AG09309 (cell line): Measurements from ENCODE around the gene BPGM.

Experiments
- DNase-seq: peaks from one replicate; pipeline ENCODE4 v3.0.0-alpha.2; 2010; ENCODE audit warnings: low read depth
- H3K4me3 ChIP-seq: 2 replicates; pipeline ENCODE4 v1.5.1; 2011; ENCODE audit warnings: mild to moderate bottlenecking, low read depth, low read length, moderate library complexity; ENCODE audit not compliant: control insufficient read depth
- CTCF ChIP-seq: IDR thresholded peaks from 2 replicates; pipeline ENCODE4 v1.5.1; 2011; ENCODE audit warnings: mild to moderate bottlenecking, low read depth, low read length, inconsistent platforms; ENCODE audit not compliant: insufficient read depth, control insufficient read depth; ENCODE audit errors: missing control alignments

BPGM gene

DNA sequence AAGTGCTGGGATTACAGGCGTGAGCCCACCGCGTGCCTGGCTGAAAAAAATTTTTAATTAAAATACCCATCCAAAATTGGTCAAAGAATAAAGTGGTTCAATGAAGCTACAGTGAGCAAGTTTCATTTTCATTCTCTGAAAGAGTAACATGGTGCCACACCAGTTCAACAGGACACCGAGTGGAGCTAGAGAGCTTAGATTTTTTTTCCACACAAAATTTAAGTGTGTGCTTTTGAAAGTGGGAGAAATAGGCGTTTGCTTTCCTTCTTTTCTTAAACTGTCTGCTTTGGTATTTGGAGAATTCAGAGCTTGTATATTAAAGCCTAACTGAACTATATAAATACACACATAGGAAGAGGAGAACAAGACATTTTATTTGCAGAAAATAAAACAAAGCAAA lies 43.4 kb downstream of the BPGM start:
- TF ChIP-seq CTCF, result peak; percentile 64
- H3K4me3 ChIP-seq, result no peak overlapping the region; the same call in 1 of the 2 replicates
- DNase-seq, result no peak

DNA sequence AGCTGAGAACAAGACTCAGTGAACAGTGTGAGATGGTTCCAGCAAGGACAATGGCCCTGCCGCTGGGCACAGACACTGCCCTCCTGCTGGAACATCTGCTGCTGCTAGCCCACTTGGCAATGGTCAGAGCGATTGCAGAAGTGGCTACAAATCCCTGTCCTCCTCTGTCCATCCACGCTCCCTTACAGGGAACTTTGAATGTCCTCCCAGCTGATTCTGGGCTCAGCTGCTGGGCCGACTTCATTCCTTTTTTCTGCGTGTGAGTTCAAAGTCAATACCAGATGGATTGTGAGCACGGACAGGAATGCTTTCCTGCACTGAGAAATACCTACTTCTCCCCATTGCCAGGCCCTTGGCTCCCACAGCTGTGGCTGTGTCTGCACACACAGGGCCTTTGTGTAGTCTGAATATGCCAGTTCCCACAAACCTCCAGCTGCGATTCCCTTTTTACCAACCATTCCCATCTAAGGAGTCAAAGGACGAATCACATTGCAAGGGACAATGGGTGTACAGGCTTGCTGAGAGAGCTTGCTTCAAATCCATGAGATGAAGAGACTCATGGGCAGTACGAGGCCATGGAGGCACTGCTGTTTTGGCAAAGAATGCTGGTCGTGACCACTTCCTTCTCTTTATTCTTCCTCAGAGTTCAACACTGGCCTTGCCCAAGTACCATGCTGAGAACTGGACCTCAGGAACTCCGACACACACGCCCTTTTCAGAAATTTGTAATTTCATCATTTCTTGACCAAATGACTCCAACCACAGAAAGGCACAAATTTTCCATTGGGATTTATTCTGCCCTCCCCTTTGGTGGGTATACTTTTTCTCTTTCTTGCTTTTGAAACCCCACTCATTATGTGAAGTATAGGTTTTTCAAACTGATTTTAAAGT lies 44.2 kb downstream of the BPGM start:
- DNase-seq, result peak; percentile 68

DNA sequence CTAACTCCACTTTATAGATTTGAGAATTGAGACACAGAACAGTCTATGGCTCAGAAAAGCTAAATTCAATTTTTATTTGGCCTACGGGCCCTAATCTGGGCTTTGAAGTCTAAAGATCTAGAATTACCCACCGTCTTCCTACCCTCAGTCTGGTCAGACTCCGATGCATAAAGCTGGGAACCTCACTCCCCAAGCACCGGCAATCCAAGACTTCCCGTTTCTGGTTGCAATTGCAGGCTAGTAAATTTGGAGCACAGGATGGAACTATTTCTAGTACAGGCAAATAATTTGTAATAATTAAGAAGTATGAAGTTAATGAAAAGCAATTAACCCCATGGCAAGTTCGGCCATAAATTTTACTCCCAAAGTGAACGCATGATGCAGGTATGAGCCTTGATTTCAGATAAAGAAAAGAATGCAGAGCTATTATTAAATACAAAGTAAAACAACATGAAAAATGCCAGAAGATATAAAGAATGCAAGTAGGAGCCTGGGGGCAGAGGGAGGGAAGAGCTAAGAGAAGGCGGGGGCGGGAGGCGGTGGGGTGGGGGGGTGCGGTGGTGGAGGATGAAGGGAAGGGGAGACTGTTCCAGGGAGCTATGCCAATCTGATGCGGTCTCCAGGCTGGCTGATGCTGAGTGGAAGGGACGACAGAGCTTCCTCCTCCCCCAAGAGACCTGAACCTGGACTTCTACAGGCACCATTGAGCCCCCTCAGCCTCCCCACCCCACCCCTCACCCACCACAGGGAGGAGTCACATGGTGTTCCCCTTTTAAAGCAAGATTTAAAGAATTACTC lies 45.1 kb downstream of the BPGM start:
- peak; percentile 77 for DNase-seq
- no peak for TF ChIP-seq CTCF
- H3K4me3 ChIP-seq, result no peak overlapping the region

More for the DNA sequence above, 44.2 kb downstream of the BPGM start:
- no peak overlapping the region for H3K4me3 ChIP-seq
- no peak for TF ChIP-seq CTCF

DNA sequence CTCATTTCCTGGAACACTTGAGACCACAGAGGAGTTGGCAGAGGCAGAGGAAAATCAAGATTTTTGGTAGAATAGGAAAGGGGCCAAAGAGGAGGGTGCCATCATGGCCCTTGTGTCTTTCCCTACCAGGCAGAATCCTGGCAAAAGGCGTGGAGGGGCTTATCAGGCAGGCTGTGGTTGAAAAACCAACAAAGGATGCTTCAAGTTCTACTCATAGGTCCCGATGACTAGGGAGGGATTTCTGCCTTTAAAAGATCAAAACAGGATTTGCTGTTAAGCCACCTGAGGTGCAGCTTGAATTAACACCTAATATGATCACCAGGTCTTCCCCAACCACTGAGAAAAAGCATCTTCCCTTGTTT lies 45.7 kb downstream of the BPGM start:
- TF ChIP-seq CTCF, result no peak
- no peak overlapping the region for H3K4me3 ChIP-seq
- DNase-seq, result peak; percentile 60

DNA sequence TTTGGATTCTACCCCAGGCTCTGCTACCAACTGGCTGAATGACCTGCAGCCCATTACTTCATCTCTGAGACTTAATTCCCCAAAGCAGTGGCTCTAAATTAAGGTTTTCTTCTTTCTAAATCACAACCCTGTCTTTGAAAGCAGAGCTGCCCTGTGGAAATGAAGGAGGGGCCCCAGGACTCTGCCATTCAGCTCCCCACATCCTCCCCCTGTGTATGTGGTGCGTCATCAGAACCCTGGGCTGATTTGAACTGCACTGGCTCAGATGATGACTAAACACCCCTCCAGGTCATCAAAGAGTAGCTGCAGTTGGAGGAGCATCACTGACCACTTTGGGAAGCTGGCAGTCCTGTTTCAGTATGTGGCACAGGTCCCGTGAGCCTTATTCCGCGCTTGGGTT lies 46.6 kb downstream of the BPGM start:
- no peak for TF ChIP-seq CTCF
- H3K4me3 ChIP-seq, result no peak overlapping the region
- peak; percentile 93 for DNase-seq

GRCh38 chr7:134694299-134694698 lies 47.6 kb downstream of the BPGM start:
- TF ChIP-seq CTCF, result peak; percentile 46
- H3K4me3 ChIP-seq, result no peak overlapping the region
- no peak for DNase-seq
